Fibroblast of villous mesenchyme (primary cell): ENCODE measurements around the gene CEND1. TPM values are rescaled to one million over a fixed set of nuclear protein-coding genes. Genes with fewer than 3 reads are reported as not detected.

ENCODE experiments used
- DNase-seq: peaks from one replicate; pipeline ENCODE4 v3.0.0-alpha.2; 2010; ENCODE audit warnings: low read depth
- H3K4me3 ChIP-seq: 2 replicates; pipeline ENCODE4 v1.5.1; 2011; ENCODE audit warnings: low read depth, mild to moderate bottlenecking, low read length
- total RNA-seq: library from RNA; depleted of rRNA; stranded (reverse); fragments of >200 nt; gene quantifications from 2 replicates; pipeline ENCODE4 v1.2.3, GENCODE V29; 2012
- TF ChIP-seq, protein P1 (sequence below): IDR thresholded peaks from 2 replicates; pipeline ENCODE4 v1.5.1; 2012; ENCODE audit warnings: low read depth, mild to moderate bottlenecking, low read length; ENCODE audit not compliant: insufficient read depth

The CEND1 gene
- total RNA-seq, 1 donor, result 0.43 TPM

GRCh38 chr11:760236-760635 lies 29.7 kb downstream of the CEND1 start:
- no peak for DNase-seq
- TF ChIP-seq, protein P1, sequence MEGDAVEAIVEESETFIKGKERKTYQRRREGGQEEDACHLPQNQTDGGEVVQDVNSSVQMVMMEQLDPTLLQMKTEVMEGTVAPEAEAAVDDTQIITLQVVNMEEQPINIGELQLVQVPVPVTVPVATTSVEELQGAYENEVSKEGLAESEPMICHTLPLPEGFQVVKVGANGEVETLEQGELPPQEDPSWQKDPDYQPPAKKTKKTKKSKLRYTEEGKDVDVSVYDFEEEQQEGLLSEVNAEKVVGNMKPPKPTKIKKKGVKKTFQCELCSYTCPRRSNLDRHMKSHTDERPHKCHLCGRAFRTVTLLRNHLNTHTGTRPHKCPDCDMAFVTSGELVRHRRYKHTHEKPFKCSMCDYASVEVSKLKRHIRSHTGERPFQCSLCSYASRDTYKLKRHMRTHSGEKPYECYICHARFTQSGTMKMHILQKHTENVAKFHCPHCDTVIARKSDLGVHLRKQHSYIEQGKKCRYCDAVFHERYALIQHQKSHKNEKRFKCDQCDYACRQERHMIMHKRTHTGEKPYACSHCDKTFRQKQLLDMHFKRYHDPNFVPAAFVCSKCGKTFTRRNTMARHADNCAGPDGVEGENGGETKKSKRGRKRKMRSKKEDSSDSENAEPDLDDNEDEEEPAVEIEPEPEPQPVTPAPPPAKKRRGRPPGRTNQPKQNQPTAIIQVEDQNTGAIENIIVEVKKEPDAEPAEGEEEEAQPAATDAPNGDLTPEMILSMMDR, result no peak
- no peak overlapping the region for H3K4me3 ChIP-seq

- peak; percentile 12 for DNase-seq
- no peak overlapping the region for H3K4me3 ChIP-seq
These were observed 40.2 kb downstream of the CEND1 start for GRCh38 chr11:749731-750130.

DNA sequence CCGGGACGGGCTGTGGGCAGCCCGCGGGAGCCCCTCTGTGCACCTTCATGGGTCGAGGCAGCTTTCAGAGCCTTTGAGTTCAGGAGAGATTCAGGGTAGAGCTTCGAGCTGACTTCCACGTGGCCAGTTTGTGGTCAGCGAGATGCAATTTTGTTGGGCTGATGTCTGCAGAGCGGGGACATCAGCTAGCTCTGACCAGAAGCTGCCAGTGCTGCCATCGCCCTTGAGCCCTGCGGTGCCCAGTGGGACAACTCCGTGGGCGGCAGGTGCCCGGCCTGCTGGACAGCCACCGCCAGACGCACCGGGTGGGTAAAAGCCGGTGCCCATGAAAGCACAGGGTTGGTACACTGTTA lies 41.9 kb downstream of the CEND1 start:
- peak; percentile 43 for DNase-seq
- TF ChIP-seq, protein P1, result no peak
- H3K4me3 ChIP-seq, result peak overlapping the region; percentile 84

More at GRCh38 chr11:749731-750130, 40.2 kb downstream of the CEND1 start:
- TF ChIP-seq, protein P1, result no peak

DNA sequence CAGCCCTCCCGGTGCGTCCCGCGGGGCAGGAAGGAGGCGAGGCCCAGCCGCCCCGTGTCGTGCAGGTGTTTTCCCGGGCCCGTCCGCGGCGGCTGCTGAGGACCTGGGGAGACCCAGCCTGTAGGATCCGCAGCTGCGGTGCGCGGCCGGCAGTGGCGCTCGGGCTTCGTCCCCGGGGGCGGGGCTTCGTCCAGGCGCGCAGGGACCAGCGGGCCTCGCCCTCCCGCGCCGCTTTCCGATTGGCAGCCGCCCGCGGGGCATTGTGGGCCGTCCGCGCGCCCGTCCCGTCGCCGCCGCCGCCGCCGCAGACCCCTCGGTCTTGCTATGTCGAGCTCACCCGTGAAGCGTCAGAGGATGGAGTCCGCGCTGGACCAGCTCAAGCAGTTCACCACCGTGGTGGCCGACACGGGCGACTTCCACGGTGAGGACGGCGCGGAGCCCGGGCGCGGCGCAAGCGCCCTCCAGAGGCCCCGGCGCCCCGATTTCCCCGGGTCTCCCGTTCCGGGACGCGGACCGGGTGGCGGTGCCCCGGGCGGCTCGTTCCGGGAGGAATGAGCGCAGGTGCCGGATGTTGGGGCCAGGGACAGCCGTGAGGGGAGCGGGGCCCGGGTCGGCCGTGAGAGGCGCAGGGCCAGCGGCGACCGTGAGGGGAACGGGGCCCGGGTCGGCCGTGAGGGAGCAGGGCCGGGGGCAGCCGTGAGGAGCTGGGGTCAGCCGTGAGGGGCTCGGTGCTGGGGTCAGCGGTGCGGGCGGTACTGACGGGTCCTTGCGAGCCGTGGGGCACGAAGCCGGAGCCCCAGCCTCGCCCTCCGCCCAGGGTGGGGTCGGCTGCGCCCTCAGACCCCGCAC lies 42.5 kb downstream of the CEND1 start, which contains the start of gene TALDO1:
TSS of gene TALDO1 (plus strand) at position 307 of the 849 bp plus-strand sequence. CDS start at position 325, 18 bp downstream.
- DNase-seq, result peak; percentile 84
- TF ChIP-seq, protein P1, result no peak

GRCh38 chr11:746289-747157 lies 43.4 kb downstream of the CEND1 start:
- DNase-seq, result peak; percentile 16
- TF ChIP-seq, protein P1, result no peak
- peak overlapping the region; percentile 84 for H3K4me3 ChIP-seq

More for the DNA sequence above, 42.5 kb downstream of the CEND1 start, which contains the start of gene TALDO1:
- H3K4me3 ChIP-seq, result peak within 1 kb of the TSS; percentile 84

DNA sequence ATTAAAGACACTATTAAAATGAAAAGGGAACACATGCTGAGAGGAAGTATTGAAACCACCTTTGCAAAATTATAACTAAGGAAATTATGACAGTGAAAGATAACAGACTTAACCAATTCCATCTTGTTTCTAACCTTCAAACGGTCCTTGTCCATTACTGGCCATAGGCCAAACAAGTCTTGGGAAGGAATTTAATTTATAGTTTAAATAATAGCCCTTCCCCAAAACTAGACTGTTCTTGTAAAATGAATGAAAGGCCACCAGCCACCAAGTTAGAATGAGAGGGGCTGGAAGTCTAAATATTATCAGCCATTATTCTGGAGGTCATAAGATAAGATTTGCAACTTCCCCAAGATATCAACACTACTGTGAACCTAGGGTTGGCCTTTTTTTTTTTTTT lies 44.5 kb downstream of the CEND1 start:
- H3K4me3 ChIP-seq, result no peak overlapping the region
- TF ChIP-seq, protein P1, result no peak
- DNase-seq, result no peak
